Activated T-helper 1 cell treated with anti-CD3 and anti-CD28 coated beads, Interleukin-2, amount 50 U/mL, for 16 hours (primary cell): ENCODE data around the gene WDFY4.

ENCODE experiments used
- DNase-seq, 2 donors: peaks; one replicate each; pipeline ENCODE4 v3.0.0-alpha.2; 2020; ENCODE audit warnings: low read depth in 1 of 2, low spot score in 1 of 2

Gene WDFY4

DNA sequence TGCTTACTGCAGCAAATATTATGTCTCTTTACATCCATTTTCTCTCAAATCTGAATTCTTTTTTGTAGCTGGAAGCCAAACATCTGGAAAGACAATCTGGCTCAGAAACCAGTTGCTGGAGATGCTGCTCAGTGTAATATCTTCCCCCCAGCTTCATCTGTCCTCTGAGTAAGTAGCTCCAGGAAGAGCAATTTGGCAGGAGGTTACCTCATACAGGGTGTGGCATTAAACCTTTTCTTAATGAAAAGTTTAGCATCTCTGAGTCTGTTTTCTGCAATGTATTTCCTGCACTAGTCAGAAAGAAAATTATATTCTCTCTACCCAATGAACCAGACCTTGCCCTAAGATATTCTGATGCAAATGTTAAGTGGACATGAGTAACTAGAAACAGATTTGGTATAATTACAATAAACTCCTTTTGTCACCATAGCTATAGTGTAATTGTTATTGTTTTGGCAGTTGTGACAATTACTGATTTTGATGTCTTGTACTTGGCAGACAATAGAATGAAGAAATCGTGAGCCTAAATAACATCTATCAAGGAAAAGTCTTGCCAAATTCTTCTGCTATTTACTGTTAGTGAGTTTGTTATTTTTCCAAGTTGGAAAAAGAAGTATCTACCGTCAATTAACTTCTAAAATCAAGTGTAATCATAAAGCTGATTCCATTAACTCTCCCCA, 123.3 kb downstream of the WDFY4 start:
- no peak for DNase-seq

DNA sequence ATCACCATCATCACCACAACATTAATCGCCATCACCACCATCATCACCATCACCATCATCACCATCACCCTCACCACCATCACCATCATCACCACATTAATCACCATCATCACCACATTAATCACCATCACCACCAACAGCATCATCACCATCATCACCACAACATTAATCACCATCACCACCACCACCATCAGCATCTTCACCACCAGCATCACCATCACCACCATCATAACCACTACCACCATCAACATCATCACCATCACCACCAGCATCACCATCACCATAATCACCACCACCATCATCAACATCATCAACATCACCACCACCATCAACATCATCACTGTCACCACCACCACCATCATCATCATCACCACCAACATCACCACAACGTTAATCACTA, 124.6 kb downstream of the WDFY4 start:
- no peak for DNase-seq

DNA sequence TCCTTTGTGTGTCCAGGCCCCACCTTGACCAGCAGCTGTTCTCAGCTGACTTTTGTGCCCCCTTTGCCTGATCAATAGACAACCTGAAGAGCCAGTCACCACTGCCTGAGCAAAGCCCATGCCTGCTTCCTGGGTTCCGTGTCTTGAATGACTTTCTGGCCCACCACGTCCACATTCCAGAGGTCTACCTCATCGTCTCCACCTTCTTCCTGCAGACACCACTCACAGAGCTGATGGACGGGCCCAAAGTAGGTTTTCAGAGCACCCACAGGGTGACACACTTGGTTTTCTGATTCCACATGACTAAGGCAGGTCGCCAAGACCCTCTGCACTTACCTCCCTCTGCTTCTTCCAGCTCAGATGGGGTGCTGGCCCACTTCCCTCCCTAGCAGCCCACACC, 126.8 kb downstream of the WDFY4 start:
- DNase-seq, result no peak

DNA sequence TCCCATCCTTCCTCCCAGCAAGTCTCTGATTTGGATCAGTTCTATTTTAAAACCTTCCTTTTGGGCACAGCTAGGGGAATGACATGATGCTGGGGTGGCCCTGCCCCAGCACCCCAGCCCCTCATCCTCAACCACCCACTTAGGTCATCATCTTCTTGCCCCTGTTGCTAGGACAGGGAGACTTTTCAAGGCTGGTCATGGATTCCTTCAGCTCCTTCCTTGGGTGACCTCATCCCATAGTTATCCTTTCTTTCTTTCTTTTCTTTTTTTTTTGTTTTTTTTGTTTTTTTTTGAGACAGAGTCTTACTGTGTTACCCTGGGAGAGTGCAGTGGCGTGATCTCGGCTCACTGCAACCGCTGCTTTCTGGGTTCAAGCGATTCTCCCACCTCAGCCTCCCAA, 127.2 kb downstream of the WDFY4 start:
- DNase-seq, result no peak

DNA sequence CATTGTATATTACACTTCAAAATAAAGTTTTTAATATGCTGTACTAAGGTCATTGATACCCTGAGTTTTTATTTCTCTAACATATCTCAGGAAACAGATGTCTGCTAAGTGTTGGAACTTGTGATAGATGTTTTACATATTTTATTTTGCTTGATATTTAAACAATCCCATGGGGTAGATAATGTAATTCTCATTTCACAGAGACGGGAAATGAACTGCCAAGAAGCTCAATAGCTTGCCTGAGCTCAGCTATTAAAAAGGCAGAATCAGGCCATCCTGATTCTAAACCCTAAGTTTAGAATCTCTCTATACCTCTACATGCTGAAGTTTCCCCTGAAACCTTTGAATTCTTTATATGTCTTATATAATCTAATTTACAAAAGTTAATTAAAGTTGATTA, 128.6 kb downstream of the WDFY4 start:
- DNase-seq, result no peak

DNA sequence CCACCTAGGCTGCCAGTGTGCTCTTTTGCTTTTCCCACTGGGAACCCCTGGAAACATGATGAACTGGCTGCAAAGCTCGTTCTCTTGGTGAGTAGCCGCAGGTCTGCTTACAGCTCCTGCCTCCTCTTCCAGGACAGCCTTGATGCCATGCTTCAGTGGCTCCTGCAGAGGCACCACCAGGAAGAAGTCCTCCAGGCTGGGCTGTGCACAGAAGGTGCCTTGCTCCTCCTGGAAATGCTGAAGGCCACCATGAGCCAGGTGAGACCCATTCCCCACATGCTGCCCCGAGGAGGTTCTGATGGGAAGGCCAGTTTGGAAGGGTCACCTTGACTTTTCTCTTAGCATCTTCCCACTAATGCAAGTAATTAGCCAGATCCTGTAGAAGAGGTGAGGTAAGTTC, 129.2 kb downstream of the WDFY4 start:
- no peak for DNase-seq

DNA sequence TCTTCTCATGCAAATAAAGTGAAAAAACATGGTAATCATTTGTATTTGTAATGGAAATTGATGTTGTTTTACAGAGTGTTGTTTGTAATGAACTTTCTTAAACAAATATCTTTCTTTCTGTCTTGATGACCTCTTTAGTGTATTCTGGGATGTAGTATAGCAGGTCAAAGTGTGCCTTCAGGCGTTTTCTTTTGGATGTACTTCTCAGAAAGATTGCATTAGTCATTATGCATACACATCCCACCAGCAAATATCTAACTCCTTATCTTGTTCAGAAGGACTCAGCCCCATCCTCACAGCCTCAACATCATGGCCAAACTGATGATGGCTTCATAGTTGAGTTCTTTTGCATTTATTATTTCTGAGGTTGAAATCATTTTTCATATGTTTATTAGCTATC, 130.3 kb downstream of the WDFY4 start:
- DNase-seq, result no peak

DNA sequence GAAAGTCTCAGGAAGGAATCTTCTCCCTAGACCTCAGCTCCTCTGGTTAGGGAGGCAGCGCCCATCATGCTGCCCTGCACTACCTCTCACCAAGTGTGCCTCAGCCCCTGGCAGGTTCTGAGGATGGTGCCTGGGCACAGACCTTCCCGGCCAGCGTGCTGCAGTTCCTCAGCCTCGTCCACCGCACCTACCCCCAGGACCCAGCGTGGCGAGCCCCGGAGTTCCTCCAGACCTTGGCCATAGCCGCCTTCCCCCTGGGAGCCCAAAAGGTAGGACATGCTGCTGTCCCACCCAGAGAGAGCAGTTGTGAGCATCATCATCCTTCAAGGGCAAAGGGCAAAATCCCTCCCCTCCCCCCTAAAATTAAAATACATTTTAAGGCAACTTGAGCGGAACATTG, 132.5 kb downstream of the WDFY4 start:
- DNase-seq, result no peak

DNA sequence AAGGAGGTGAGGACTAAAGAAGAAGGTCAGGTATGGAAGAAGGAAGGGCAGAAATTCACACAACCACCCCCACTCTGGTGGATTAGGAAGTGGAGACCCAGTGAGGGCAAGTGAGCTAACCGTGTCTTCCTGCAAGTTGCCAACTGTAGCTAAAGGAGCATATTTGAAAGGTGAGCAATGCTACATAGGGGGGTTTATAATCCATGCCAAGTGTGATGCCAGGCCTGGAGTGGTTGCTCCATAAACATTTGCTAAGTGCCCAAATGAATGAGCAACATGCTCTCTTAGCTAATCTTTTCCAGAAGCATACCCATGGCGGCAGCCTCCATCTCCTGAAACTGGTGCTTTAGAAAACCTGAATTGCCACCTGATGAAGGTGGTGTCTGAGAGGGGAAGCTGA, 133.4 kb downstream of the WDFY4 start:
- no peak for DNase-seq

DNA sequence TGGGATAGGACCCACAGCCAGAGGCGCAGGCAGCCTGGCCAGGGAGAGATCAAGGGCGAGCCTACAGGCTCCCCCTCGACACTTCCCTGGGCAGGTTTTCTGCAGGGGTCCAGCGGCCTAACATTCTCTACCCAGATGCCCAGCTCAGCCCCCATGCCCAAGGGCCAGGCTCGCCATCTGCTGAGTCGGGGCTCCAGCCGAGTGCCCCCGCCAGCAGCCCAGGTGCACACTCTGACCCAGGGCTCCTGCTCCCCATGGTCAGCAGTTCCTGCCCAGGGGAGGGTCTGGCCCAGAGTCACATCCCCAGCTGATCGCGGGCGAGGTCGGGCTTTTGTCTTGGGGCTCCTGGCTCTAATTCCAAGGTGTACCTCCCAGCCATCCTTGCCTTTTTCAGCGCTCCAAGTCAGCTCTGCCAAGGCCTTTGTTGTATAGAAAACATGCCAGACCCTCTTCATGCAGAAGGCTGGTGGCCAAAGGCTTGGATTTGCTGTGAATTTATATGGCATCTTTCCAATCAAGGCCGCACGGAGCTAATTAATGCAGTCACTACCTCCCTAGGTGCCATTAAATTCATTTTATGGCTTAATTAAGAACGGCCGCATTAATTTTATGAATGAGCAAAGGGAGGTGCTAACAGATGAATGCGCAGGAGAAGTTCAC, 134.3 kb downstream of the WDFY4 start:
- DNase-seq, result no peak

DNA sequence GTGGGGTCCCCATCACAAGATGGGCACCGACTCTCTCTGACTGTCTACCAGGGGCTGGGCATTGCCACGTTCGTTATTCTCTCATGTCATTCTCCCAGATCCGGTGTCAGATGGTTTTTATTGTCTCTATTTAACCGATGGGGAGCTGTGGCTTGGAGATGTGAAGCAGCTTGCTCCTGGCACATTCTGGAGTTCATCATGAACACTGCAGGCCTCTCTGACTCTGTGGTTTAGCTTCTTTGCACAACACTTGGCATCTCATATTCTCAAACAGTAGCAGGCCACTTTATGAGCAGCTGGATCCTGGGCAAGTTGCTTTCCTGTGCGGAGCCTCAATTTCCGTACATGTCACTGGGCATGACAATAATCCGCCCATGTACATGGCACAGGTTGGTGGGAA, 135.1 kb downstream of the WDFY4 start:
- DNase-seq, result no peak

DNA sequence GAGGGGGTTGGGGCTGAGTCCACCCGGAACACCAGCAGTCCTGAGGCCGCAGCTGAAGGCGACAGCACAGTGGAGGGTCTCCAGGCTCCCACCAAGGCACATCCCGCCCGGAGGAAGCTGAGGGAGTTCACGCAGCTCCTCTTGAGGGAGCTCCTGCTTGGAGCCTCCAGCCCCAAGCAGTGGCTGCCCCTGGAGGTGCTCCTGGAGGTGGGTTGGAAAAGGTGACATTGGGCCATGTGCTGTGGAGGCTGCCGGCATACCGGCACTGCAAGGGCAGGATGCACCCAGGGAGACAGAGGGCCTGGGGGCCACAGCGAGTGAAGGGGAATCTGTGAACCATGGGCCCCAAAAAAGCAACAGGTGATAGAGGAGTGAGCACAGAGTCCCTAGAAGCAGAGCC, 135.6 kb downstream of the WDFY4 start:
- no peak for DNase-seq

DNA sequence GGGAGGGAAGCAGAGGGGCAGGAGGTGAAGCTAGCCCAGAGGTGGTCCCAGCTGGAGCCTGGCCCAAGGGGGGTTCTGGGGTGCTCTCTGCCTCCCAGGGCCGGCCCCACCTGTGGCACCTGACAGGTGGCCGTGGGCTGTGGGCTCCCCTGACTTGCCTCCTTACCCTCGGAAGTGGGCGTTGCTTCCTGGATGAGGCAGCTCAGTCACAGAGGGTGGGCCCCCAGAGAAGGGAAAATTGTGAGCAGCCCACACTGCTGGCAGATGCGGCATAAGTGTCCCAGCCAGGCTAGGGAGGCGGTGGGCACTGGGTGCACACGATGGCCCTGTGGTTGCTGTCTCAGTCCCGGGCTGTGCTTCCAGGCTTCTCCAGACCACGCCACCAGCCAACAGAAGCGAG, 136.0 kb downstream of the WDFY4 start:
- DNase-seq, result no peak

DNA sequence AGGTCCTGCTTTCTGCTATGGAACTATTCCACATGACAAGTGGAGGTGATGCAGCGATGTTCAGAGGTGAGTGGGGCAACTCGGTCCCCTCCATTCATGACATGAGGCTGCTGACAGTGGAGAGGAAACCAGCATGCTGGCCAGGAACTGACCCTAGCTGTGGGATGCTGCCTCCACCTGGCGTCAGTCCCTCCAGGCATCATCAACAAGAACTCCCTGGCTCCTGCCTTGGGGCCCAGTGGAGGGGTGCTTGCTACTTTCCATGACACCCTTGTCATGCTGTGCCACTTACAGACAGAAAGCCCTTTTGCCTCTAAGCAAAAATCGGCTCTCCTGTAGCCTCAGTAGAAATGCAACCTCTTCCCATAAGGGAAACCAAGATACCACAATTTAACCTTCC, 136.4 kb downstream of the WDFY4 start:
- no peak for DNase-seq

DNA sequence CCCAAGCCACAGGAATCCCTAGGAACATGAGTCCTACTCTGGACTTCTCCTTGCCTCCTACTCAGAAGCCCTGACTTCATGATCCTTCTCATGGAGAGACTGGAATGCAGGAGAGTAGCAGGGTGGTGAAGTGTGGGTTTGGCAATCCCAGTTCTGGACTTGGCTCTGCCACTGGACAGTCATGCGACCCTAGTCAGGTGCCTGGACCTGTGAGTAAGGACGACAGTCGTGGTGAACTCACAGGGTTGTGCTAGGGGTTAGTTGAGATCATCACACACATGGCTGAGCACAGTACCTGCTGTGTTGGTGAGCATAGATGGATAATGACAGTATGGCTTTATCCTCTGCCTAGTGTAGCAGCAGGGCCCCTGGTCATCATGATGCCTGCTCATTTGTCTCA, 137.0 kb downstream of the WDFY4 start:
- DNase-seq, result no peak

DNA sequence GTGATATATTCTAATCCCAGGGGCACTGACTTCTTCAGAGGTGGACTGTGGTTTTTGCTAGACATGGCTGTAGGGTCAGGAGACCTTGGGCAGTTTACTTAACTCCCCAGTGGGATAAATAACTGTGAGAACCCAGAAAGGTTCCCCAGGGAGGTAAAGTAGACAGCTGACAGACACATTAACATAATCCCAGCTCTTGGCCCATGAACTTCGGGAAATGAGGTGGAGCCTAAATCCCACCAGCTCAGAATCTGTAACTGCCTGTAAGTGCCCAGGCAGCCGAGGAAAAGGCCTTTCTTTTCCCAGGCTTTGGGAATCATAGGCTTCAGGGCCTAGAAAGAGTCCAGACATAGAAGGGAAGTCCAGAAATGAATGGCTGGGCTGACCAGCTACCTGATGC, 149.0 kb downstream of the WDFY4 start:
- no peak for DNase-seq

DNA sequence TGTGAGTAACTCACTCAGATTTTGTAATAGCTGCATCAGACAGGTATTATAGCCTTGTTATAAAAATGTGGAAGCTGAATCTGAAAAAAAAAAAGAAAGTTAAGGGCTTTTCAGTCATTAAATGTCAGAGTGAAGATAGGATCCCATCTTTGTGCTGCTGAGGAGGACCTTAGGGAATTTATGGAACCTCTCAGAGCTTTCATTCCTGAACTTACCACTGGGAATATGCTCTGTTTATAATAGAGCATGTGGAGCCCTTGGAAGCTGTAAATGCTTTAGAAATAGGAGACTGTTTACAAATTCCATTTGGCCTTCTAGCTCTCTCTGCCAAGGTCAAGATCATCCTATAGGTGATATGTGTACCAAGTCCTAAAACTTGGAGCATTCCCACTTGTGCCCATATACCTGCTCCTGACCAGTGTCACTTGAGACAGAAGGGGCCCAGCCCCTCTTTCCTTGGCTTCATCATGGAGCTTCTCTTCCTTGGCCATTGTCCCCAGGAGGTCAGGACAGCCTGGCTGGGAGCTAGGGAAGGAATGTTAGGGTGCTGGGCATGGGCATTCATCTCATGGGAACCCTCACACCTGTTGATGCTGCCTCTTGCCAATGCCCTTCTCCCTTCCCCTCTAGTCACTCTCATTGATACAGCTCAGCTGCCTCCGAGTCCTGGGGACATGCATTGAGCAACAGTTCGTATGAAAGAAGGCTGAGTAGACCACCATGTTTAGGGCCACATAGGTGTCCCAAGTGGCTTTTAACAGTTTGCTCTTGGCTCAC, 149.7 kb downstream of the WDFY4 start:
- no peak for DNase-seq

DNA sequence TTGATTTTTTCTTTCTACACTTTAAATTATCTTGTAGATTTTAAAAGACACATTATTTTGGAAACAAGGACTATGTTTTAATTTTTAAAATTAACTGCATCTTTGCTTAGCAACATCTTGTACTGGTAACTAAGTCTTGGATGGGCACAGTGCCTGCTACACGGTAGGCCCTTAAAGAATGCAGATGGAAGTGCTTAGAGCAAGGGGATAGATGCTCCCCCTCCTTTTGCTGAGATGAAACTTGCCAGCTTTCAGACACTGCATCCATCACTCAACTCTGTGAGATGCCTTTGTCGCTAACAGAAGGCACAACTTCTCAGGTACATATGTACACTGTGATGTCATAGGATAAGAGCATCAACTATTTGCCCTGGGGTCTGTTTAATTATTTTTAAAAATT, 151.1 kb downstream of the WDFY4 start:
- DNase-seq, result no peak

DNA sequence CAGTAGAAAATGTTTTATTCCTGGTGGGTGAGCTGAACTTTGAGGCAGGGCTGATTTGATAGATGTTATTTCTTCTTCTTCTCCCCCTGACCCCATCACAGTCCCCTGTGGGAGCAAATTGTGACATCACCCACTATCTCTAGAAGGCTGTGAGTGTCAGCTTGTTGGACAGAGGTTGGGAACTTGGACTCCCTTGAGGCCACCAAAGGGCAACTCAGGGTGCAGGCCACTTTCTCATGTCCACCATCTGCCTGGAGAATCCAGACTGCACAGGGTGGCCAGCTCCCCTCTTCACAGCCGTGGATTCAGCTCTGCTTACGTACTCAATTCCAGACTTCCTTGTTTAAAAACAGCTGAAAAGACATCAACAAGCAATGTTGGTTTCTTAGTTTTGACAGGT, 151.9 kb downstream of the WDFY4 start:
- no peak for DNase-seq

DNA sequence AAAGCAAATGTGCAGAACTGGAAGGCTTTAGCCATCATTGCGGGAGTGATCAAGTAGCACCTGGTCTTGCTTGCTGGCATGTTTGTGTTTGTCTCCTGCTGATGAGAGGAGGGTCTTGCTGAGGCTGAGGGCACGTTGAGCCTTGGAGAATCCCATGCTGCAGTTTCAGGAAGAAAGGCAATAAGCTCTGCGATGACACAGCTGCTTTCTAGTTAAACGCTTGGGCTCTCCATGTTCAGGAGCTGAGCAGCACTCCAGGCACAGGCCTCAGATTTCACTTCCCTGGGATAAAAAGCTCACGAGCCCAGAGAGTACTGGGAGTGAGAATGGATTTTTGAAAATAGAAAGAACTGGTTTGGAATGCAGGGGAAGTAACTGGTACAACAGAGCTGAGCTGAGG, 154.2 kb downstream of the WDFY4 start:
- DNase-seq, result no peak

DNA sequence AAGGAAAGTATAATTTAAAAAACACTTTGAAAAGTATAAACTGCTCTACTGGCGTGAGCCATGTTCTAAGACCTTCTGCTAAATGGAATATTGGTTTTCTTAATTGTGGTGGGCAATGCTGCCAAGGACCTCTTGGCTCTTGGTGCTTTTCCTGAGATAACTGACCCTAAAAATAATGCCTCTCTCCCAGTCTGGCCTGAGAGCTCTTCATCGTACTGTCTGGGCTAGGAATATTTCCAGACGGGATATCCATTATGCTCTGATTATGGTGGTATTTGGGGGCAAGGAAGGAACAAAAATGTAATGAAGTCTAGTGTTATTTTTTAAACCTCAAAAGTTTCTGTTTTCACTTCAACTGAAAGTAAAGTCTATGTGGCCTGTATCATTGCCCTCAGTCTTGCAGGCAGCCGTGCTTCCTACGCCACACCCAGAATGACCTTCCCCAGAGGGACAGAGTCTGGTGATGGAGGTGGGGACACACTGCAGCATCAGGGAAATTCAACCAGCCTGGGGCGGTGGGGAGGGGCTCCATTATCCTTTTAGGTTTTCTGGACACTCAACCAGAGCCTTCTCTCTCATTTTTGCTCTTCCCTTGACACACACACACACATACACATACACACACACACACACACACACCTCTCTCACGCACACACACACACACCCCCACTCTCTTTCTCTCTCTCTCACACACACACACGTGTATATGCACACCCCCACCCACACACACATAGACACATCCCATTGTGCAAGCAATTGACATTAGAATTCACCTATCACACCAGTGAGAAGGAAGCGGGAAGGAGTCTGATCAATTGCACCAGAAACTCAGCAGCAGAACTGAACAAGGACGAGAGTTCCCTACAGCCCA, 155.4 kb downstream of the WDFY4 start:
- no peak for DNase-seq

DNA sequence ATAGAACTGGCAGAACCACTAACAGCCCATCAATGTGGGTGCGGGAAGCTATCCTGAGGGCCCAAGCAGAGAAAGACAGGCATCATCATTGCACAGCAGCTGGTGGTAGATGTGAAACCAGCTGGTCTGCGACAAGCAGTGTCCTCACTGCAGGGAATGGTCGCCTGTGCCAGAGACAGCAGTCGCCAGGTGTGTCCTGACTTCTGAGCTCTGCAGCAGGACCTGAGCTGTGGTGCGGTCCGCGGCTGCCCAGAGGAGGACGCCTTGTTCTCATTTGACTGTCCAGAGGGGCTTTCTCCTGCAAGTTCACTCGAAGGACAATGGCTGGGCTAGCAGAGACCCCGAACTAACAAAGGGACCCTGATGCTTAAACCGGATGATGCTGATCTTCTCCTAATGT, 157.6 kb downstream of the WDFY4 start:
- no peak for DNase-seq
